Measurements from ENCODE around the gene CASP2.
"Not testable (repeated sequence)": the region's sequence is repeated elsewhere in the genome, so short reads cannot be mapped to it uniquely, and the experiment has no call there.

CASP2 gene

DNA sequence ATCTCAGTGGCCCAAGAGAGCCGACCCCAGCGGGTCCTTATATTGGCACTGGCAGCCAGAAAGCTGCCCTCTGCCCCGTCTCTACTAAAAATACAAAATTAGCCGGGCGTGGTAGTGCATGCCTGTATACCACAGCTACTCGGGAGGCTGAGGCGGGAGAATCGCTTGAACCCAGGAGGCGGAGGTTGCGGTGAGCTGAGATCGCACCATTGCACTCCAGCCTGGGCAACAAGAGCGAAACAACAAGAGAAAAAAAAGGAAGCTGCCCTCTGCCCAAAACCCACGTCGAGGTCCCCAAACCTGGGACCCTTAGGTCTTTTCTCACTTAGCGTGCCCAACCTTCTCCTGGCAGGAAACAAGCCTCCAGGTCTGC is 24.0 kb upstream of the CASP2 start:
- DNase-seq (ENCODE audit: low read depth) = not testable (repeated sequence)

- no peak for DNase-seq (ENCODE audit: low read depth)
Observed at GRCh38 chr7:143265017-143265693, 23.0 kb upstream of the CASP2 start.

- no peak for DNase-seq (ENCODE audit: low read depth)
Observed at GRCh38 chr7:143269251-143269650, 18.9 kb upstream of the CASP2 start.

GRCh38 chr7:143271240-143271639 is 16.9 kb upstream of the CASP2 start:
- DNase-seq (ENCODE audit: low read depth) = no peak

DNA sequence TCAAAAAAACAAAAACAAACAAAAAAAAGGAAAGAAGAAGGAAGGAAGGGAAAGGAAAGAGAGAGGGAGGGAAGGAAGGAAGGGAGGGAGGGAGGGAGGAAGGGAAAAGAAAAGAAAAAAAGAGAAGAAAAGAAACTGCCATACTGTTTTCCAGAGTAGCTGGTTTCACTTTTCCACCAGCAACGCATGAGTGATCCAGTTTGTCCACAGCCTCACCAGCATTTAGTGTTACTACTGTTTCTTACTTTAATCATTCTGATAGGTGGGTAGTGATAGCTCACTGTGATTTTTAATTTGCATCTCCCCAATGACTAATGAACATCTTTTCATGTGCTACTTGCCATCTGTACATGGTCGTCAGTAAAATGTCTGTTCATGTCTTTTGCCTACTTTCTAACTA is 15.3 kb upstream of the CASP2 start:
- no peak for DNase-seq (ENCODE audit: low read depth)

GRCh38 chr7:143279186-143280098 is 8.7 kb upstream of the CASP2 start:
- no peak for DNase-seq (ENCODE audit: low read depth)

DNA sequence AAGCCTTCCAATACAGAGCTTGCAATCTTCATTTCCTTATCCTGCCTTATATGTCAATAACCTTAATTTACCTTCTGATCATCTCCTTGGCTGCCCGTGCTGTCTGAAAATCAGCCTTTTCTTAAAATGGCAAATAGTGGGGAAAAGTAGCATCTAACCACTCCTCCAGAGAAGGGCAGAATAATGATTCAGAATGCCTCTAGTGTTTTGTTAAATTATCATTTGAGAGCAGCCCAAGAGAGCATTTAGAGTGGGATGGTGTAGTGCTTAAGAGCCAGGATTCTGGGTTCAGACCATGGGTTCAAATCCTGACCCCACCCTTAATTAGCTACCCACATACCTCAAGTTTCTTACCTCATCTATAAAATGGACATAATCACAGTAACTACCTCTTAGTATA is 8.0 kb upstream of the CASP2 start:
- DNase-seq (ENCODE audit: low read depth) = no peak

- no peak for DNase-seq (ENCODE audit: low read depth)
Observed at GRCh38 chr7:143280566-143280965, 7.6 kb upstream of the CASP2 start.

DNA sequence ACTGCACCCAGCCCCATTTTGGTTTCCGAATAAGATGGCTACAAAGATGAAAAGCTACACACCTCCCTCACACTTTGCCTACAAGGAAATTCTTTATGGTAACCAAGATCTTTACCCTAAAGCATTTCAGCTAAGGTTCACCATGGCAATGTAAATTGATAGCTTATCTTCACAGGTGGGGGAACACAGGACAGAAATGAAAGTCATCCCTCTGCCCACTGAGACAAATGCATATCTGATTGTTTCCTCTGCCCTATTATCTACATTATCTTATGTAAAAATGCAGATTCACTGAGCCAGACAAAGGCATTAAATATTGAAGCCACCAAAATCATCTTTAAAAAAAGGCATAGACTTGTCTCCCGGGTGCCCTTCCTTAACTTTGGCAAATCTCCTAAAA is 6.6 kb upstream of the CASP2 start:
- no peak for DNase-seq (ENCODE audit: low read depth)

DNA sequence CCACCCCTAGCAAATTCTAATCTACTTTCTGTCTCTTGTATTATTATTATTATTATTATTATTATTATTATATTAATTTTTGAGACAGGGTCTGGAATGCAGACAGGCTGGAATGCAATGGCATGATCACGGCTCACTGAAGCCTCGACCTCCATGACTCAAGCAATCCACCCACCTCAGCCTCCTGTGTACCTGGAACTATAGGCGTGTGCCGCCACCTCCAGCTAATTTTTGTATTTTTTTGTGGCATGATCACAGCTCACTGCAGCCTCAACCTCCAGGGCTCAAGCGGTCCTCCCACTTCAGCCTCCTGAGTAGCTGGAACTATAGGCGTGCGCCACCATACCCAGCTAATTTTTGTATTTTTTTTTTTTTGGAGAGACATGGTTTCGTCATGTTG is 6.0 kb upstream of the CASP2 start:
- no peak for DNase-seq (ENCODE audit: low read depth)

DNA sequence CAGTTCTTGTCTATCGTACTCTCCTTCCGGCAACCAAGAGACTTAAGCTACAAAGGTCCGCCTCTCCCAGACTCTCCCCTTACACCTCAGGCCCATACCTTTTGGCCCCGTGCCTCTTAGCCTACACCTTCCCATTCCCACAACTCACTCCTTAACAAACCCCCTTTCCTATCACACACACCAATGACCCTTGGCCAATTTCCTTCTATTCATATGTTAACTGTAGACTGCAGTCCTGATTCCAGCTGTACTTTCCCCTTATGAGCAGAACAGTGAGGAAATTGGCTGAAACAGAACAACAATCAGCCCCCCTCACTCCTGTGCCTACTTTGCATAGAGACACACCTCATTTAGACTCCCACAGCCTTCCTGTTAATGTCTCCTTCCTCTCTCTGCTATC is 4.8 kb upstream of the CASP2 start:
- no peak for DNase-seq (ENCODE audit: low read depth)

DNA sequence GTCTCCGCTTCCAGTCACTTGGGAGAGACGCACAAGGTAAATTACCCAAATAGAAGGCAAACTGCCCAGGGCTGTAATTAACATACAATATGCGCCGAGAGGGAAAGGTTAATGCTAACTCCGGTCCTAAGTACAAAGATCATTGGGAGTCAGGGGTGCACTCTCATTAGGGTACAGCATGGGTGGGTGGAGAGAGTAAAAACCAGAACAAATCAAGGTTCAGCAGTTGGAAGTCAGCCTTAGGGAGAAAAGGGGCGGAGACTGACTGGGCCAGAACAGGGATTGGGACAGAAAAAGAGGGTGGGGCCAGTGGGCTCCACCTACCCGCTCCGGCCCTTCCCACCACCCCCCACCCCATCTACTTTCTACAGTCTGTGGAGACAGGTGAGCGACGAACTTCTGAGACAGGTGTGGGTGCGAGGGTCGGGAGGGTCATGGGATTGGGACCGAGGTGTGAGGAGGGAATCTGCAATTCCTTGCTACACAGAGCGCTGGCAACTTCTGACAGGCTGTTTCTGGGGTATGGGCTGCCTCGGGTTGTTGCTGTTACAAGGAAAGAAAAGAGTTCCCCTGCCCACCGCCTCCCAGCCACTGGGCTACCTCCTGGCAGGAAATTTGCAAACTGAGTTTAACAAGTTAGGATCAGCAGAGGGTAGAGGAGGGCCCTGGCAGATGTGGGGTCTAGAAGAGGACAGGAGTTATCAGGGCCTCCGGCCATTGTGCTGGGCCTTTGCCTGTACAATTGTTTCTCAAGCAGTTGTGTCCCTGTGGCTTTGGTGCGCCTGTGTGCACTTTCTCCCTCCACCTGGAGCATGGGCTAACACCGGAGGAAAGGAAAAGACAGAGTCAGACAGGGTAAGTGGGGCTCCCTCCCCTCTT is 3.3 kb upstream of the CASP2 start, which contains the start of gene TMEM139:
Gene TMEM139, plus strand, starts transcription at position 368 of the 879 bp plus-strand sequence. CDS start 1,000 bp downstream, outside the sequence.
- no peak for DNase-seq (ENCODE audit: low read depth)

DNA sequence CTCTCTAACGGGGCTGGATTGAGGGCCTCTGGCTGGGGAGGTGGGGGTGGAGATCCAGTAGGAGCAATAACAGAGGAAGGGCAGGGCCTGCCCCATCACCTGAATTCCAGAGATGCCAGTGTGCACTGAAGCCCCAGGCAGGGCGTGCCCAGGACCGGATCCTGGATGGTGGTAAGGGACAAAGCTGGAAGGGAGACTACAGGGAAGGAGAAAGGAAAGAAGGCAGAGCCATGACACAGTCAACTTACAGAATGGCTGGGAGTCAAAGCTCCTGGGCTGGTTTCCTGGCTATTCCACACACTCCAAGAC is 2.7 kb upstream of the CASP2 start:
- no peak for DNase-seq (ENCODE audit: low read depth)

DNA sequence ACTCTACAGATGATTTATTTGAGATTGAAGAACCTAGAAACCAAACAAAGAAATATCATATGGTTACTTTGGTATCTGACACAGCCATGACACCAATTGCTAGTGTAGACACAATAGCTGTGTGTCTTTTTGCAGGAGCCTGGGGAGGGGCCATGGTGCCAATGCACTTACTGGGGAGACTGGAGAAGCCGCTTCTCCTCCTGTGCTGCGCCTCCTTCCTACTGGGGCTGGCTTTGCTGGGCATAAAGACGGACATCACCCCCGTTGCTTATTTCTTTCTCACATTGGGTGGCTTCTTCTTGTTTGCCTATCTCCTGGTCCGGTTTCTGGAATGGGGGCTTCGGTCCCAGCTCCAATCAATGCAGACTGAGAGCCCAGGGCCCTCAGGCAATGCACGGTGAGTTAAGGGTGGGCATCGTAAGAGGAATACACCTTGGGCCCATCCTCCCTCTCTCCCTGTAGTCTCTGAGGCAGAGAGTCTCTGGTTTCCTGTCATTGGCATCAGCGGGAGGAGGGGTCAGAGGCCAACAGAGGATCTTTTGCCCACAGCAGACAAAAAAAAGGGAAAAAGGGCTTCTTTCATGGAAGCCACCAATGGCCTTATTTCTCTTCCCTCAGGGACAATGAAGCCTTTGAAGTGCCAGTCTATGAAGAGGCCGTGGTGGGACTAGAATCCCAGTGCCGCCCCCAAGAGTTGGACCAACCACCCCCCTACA is 2.2 kb upstream of the CASP2 start:
- no peak for DNase-seq (ENCODE audit: low read depth)

GRCh38 chr7:143286522-143286890 is 1.6 kb upstream of the CASP2 start:
- no peak for DNase-seq (ENCODE audit: low read depth)

DNA sequence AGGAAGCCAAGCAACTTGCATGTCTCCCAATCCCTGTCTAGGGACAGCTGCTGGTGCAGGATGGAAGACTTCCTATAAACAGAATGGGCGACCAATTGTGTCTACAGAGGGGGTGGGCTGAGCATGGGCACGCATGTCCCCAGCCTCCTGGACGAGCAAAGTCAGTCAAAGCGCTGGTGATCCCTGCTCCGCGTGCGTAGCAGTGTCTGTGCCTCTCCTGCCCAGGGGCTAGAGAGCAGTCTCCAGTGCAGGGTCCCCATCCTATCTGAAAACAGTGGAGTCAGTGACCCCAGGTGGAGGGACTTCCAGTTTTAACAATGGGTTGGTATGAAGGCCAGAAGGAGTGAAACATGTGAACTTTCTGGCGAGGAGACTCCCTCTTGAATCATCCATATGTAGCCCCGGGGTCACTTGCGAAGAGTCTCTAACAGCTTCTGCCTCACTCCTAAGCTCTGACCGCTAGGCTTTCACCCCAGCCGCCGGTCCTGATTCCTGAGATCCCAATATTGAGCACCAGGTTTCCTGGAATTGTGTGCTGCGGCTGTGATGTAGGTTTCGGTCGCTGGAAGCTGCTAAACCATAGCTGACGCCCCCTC is 714 bp upstream of the CASP2 start:
- no peak for DNase-seq (ENCODE audit: low read depth)

DNA sequence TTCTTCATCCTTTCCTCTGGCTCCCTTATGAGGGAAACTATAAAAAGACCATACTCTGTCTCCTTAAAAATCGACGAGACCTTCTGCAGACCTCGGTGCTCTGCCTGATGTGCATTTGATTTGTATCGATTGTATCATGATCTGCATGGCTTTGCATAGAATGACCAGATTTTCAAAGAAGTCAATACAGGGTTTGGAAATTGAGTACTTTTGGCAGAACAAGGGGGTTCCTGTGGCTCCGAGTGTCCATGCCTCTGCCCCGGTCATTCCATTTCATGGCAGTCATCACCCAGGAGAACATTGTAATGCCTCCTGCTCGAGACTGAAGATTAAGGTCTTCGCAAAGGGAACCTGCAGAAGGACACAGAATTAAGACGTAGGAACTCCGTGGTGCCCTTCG is 685 bp downstream of the CASP2 start:
- no peak for DNase-seq (ENCODE audit: low read depth)

GRCh38 chr7:143289421-143289820 is 1.3 kb downstream of the CASP2 start:
- DNase-seq (ENCODE audit: low read depth) = no peak

GRCh38 chr7:143289888-143290287 is 1.7 kb downstream of the CASP2 start:
- DNase-seq (ENCODE audit: low read depth) = not testable (repeated sequence)

- no peak for DNase-seq (ENCODE audit: low read depth)
Observed at GRCh38 chr7:143290293-143290692, 2.1 kb downstream of the CASP2 start.

DNA sequence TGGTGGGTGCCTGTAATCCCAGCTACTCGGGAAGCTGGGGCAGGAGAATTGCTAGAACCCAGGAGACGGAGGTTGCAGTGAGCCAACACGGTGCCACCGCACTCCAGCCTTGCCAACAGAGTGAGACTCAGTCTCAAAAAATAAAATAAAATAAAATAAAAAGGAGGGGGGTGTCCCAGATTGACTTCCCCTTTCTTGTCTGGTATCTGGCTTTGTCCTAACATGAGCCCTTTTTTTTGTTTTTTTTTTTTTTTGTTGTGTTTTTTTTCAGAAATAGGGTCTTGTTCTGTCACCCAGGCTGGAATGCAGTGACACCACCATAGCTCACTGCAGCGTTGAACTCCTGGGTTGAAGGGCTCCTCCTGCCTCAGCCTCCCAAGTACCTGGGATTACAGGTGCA is 4.7 kb downstream of the CASP2 start:
- DNase-seq (ENCODE audit: low read depth) = no peak

DNA sequence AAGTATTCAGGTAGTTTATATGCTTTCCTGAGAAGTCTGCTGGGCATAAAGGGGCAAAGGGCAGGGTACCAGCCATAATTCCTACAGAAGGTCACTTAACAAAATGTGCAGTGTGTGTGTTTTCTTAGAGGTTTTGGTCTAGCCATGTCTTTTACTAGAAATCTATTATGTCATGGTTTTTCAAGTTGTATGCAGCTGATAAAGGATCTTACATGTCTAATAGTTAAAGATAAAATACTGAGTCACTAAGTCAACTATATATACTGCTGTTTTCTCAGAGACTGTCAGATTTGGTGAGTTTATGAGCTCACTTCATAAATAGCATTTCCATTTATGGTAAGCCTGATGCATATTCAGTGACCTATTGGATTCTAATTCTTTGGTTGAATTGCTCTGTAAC is 7.7 kb downstream of the CASP2 start:
- no peak for DNase-seq (ENCODE audit: low read depth)

Measured in activated gamma-delta T cell treated with anti-CD3 and anti-CD28 coated beads, Interleukin-2, amount 50 U/mL, for 16 hours (primary cell).